ENCODE measurements around the gene ZIC1. TPM values are rescaled to one million over a fixed set of nuclear protein-coding genes. Genes with fewer than 3 reads are reported as not detected.

ZIC1 gene
- total and polyA plus RNA-seq, 2 of the 13 experiments (the other 11 are each of a cell fraction or from before 2014, with no cell fraction given): not detected

DNA sequence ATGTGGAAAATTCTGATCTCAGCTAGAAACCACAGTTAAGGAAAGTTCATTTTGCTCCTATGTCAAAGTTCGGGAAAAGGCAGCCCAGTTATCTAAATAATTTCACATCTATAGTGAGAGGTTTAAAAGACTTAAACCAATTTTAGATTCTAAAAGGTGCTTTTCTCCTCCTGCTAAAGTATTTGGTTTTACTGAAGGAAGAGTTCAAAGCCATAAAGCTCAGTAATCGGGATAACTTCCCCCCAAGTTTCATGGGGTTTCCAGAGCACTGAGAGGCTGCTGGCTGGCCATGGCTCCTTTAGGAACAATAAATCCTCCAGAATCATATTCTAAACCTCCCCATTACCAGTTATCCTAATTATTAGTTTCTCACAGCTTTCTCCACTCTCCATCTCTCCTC lies 41.0 kb upstream of the ZIC1 start:
- in situ Hi-C loops (cut with HindIII; ENCODE audit: extremely low pct_ligation_motif_present, low pct_unique_long_range_greater_than_20kb) (no loop called here), intact Hi-C loops (cut with micrococcal nuclease; ENCODE audit: unreplicated experiment) (loop anchor here (5.0 to 10.0 kb wide), 3 partner anchors 247 to 1213 kb away; no protein-coding TSS in a partner anchor)
- 19% methylated on average over 2 of the region's 2 CpGs for WGBS (ENCODE audit: low lambda C conversion rate)
- POLR2A ChIA-PET: no interaction called here
- Histone ChIP-seq H3K27me3 (ENCODE audit: control insufficient read depth in 1 of 2, insufficient read depth in 2 of 2, low read length in 2 of 2) (peaks cover 0 to 9% of the 10 kb centered on the region in 2 experiments; a peak in 2 of 5 replicates), H2AFZ (ENCODE audit: low read length) (no peak overlapping the region), H3K36me3 (replicated peaks in 1 of 2; ENCODE audit: control insufficient read depth in 1 of 2, insufficient read depth in 2 of 2, low read length in 2 of 2) (no peaks in the 10 kb centered on the region), H4K20me1 (ENCODE audit: insufficient read depth, low read length) (no peaks in the 10 kb centered on the region), H3K9me3 (ENCODE audit: low read length) (no peaks in the 10 kb centered on the region), H3K4me3 (replicated peaks in 1 of 3; ENCODE audit: insufficient read depth in 1 of 3, low read depth in 2 of 3, low read length in 3 of 3) (no peak overlapping the region), H3K4me1 (ENCODE audit: insufficient read depth, low read length) (peaks cover 18% of the 10 kb centered on the region), H3K27ac (ENCODE audit: extremely low read length, insufficient read depth, low read length) (no peak overlapping the region), H3K9ac (ENCODE audit: insufficient read depth, low read depth, low read length) (no peak overlapping the region), H3K79me2 (ENCODE audit: insufficient read depth, low read length) (no peaks in the 10 kb centered on the region), H3K4me2 (ENCODE audit: low read depth, low read length) (peak overlapping the region; percentile 59)
- DNase-seq (ENCODE audit: low spot score): no peak
- FAIRE-seq: no peak
- CTCF ChIA-PET (ENCODE audit: low intra/inter-chr PET ratio, low total read pairs): no interaction called here
- BruUV-seq (replicated peaks): no TSS peak
- ATAC-seq: no peak
- TF ChIP-seq SRSF4 (IDR thresholded peaks at IDR 0.05; ENCODE audit: low read depth, low read length, poor library complexity, severe bottlenecking): no peak
- TF ChIP-seq ZNF564 (CRISPR knock-in tag; IDR thresholded peaks at IDR 0.05): no peak
- TF ChIP-seq ZNF670 (CRISPR knock-in tag; IDR thresholded peaks at IDR 0.05; ENCODE audit: borderline replicate concordance): no peak
- TF ChIP-seq, protein P1, sequence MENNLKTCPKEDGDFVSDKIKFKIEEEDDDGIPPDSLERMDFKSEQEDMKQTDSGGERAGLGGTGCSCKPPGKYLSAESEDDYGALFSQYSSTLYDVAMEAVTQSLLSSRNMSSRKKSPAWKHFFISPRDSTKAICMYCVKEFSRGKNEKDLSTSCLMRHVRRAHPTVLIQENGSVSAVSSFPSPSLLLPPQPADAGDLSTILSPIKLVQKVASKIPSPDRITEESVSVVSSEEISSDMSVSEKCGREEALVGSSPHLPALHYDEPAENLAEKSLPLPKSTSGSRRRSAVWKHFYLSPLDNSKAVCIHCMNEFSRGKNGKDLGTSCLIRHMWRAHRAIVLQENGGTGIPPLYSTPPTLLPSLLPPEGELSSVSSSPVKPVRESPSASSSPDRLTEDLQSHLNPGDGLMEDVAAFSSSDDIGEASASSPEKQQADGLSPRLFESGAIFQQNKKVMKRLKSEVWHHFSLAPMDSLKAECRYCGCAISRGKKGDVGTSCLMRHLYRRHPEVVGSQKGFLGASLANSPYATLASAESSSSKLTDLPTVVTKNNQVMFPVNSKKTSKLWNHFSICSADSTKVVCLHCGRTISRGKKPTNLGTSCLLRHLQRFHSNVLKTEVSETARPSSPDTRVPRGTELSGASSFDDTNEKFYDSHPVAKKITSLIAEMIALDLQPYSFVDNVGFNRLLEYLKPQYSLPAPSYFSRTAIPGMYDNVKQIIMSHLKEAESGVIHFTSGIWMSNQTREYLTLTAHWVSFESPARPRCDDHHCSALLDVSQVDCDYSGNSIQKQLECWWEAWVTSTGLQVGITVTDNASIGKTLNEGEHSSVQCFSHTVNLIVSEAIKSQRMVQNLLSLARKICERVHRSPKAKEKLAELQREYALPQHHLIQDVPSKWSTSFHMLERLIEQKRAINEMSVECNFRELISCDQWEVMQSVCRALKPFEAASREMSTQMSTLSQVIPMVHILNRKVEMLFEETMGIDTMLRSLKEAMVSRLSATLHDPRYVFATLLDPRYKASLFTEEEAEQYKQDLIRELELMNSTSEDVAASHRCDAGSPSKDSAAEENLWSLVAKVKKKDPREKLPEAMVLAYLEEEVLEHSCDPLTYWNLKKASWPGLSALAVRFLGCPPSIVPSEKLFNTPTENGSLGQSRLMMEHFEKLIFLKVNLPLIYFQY (CRISPR knock-in tag; IDR thresholded peaks at IDR 0.05; ENCODE audit: borderline replicate concordance): no peak
- TF ChIP-seq HIVEP1 (CRISPR knock-in tag; IDR thresholded peaks at IDR 0.05): no peak
- TF ChIP-seq NFYB (CRISPR knock-in tag; IDR thresholded peaks at IDR 0.05): no peak
- TF ChIP-seq, protein P2, sequence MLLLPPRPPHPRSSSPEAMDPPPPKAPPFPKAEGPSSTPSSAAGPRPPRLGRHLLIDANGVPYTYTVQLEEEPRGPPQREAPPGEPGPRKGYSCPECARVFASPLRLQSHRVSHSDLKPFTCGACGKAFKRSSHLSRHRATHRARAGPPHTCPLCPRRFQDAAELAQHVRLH (CRISPR knock-in tag; IDR thresholded peaks at IDR 0.05; ENCODE audit: borderline replicate concordance, low read depth): no peak
- TF ChIP-seq, protein P3, sequence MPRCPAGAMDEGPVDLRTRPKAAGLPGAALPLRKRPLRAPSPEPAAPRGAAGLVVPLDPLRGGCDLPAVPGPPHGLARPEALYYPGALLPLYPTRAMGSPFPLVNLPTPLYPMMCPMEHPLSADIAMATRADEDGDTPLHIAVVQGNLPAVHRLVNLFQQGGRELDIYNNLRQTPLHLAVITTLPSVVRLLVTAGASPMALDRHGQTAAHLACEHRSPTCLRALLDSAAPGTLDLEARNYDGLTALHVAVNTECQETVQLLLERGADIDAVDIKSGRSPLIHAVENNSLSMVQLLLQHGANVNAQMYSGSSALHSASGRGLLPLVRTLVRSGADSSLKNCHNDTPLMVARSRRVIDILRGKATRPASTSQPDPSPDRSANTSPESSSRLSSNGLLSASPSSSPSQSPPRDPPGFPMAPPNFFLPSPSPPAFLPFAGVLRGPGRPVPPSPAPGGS (CRISPR knock-in tag; IDR thresholded peaks at IDR 0.05): no peak
- TF ChIP-seq, protein P4, sequence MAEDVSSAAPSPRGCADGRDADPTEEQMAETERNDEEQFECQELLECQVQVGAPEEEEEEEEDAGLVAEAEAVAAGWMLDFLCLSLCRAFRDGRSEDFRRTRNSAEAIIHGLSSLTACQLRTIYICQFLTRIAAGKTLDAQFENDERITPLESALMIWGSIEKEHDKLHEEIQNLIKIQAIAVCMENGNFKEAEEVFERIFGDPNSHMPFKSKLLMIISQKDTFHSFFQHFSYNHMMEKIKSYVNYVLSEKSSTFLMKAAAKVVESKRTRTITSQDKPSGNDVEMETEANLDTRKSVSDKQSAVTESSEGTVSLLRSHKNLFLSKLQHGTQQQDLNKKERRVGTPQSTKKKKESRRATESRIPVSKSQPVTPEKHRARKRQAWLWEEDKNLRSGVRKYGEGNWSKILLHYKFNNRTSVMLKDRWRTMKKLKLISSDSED (CRISPR knock-in tag; IDR thresholded peaks at IDR 0.05): no peak
- TF ChIP-seq, protein P5, sequence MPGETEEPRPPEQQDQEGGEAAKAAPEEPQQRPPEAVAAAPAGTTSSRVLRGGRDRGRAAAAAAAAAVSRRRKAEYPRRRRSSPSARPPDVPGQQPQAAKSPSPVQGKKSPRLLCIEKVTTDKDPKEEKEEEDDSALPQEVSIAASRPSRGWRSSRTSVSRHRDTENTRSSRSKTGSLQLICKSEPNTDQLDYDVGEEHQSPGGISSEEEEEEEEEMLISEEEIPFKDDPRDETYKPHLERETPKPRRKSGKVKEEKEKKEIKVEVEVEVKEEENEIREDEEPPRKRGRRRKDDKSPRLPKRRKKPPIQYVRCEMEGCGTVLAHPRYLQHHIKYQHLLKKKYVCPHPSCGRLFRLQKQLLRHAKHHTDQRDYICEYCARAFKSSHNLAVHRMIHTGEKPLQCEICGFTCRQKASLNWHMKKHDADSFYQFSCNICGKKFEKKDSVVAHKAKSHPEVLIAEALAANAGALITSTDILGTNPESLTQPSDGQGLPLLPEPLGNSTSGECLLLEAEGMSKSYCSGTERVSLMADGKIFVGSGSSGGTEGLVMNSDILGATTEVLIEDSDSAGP (CRISPR knock-in tag; IDR thresholded peaks at IDR 0.05; ENCODE audit: borderline replicate concordance): no peak
- no peak for TF ChIP-seq ZNF235 (CRISPR knock-in tag; IDR thresholded peaks at IDR 0.05; ENCODE audit: borderline replicate concordance)
- no peak for TF ChIP-seq ZNF264 (CRISPR knock-in tag; IDR thresholded peaks at IDR 0.05)
- TF ChIP-seq, protein P6, sequence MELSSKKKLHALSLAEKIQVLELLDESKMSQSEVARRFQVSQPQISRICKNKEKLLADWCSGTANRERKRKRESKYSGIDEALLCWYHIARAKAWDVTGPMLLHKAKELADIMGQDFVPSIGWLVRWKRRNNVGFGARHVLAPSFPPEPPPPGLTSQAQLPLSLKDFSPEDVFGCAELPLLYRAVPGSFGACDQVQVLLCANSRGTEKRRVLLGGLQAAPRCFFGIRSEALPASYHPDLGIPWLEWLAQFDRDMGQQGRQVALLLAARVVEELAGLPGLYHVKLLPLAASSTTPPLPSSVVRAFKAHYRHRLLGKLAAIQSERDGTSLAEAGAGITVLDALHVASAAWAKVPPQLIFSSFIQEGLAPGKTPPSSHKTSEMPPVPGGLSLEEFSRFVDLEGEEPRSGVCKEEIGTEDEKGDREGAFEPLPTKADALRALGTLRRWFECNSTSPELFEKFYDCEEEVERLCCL (CRISPR knock-in tag; IDR thresholded peaks at IDR 0.05; ENCODE audit: borderline replicate concordance): no peak
- no peak for TF ChIP-seq HDAC1 (CRISPR knock-in tag; IDR thresholded peaks at IDR 0.05)
- no peak for TF ChIP-seq ZNF230 (CRISPR knock-in tag; IDR thresholded peaks at IDR 0.05)
